Activated naive CD8-positive, alpha-beta T cell treated with anti-CD3 and anti-CD28 coated beads, Interleukin-2, amount 50 U/mL, for 24 hours (primary cell): ENCODE data around the gene RAD51AP1.
A peak's percentile ranks its signal among the peaks of the same experiment; 100 is the strongest.
"Not testable (repeated sequence)": the region's sequence is repeated elsewhere in the genome, so short reads cannot be mapped to it uniquely, and the experiment has no call there.

ENCODE experiments used
- ATAC-seq: fragments of 150-1000 bp; cut with Tn5 transposase; one replicate; pipeline ENCODE4 v1.10.0; 2021
- DNase-seq: peaks from one replicate; pipeline ENCODE4 v3.0.0; 2021
- H3K27ac Mint-ChIP-seq: one replicate; pipeline ENCODE4 v1.8.0; 2021; ENCODE audit warnings: mild to moderate bottlenecking, mixed read lengths
- H3K27me3 Mint-ChIP-seq: one replicate; pipeline ENCODE4 v1.8.0; 2021; ENCODE audit warnings: mixed read lengths
- H3K36me3 Mint-ChIP-seq: one replicate; pipeline ENCODE4 v1.8.0; 2021; ENCODE audit warnings: low read depth, mixed read lengths
- H3K4me1 Mint-ChIP-seq: one replicate; pipeline ENCODE4 v1.8.0; 2021; ENCODE audit warnings: mixed read lengths
- H3K4me3 Mint-ChIP-seq: one replicate; pipeline ENCODE4 v1.8.0; 2021; ENCODE audit warnings: mild to moderate bottlenecking, moderate library complexity, mixed read lengths
- H3K9me3 Mint-ChIP-seq: one replicate; pipeline ENCODE4 v1.8.0; 2021; ENCODE audit warnings: mixed read lengths

Gene RAD51AP1, protein sequence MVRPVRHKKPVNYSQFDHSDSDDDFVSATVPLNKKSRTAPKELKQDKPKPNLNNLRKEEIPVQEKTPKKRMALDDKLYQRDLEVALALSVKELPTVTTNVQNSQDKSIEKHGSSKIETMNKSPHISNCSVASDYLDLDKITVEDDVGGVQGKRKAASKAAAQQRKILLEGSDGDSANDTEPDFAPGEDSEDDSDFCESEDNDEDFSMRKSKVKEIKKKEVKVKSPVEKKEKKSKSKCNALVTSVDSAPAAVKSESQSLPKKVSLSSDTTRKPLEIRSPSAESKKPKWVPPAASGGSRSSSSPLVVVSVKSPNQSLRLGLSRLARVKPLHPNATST

GRCh38 chr12:4538207-4539160, at the start of gene RAD51AP1:
RAD51AP1 (plus strand) TSS chr12:4538890; CDS start chr12:4538940, 50 bp downstream.
- peak; percentile 94 for DNase-seq
- H3K36me3 Mint-ChIP-seq: peaks cover 7% of the 10 kb centered on the region
- H3K4me1 Mint-ChIP-seq: peaks cover 26% of the 10 kb centered on the region
- H3K27ac Mint-ChIP-seq: peak within 1 kb of the TSS; percentile 99
- ATAC-seq: peak; percentile 98
- peak within 1 kb of the TSS; percentile 97 for H3K4me3 Mint-ChIP-seq
- no peaks in the 10 kb centered on the region for H3K27me3 Mint-ChIP-seq
- no peaks in the 10 kb centered on the region for H3K9me3 Mint-ChIP-seq

GRCh38 chr12:4489556-4489955, 49.1 kb upstream of the RAD51AP1 start:
- DNase-seq (no peak), ATAC-seq (no peak)
- Mint-ChIP-seq H3K27ac (no peak overlapping the region), H3K4me3 (no peak overlapping the region), H3K4me1 (peaks cover 2% of the 10 kb centered on the region), H3K36me3 (peaks cover 17% of the 10 kb centered on the region), H3K27me3 (no peaks in the 10 kb centered on the region), H3K9me3 (no peaks in the 10 kb centered on the region)

DNA sequence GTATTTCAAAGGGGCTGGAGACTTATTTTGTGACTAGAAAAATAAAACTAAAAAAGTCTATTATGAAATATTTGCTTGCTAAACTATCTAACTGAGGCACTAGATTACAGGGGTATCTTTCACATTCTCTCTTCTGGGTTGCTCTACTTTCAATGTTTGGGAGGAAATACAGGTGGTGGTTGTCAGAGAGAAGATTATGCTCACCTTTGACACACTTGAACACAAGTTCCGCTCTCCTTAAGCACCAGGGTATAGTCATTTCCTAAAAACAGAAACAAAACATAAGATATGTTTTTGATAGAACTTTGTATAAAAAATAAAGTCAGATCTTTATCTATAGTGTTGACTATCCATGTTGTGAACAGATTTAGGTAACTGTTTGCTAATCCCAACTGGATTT, 47.7 kb upstream of the RAD51AP1 start:
- Mint-ChIP-seq H3K36me3 (peaks cover 18% of the 10 kb centered on the region), H3K9me3 (no peaks in the 10 kb centered on the region), H3K27ac (no peak overlapping the region), H3K27me3 (no peaks in the 10 kb centered on the region), H3K4me3 (no peak overlapping the region), H3K4me1 (peaks cover 3% of the 10 kb centered on the region)
- DNase-seq: no peak
- no peak for ATAC-seq

- Mint-ChIP-seq H3K36me3 (peaks cover 33% of the 10 kb centered on the region), H3K4me1 (peaks cover 12% of the 10 kb centered on the region), H3K27ac (no peak overlapping the region), H3K9me3 (no peaks in the 10 kb centered on the region), H3K27me3 (no peaks in the 10 kb centered on the region), H3K4me3 (no peak overlapping the region)
- peak; percentile 80 for ATAC-seq
- DNase-seq: no peak
Observed at GRCh38 chr12:4496145-4496838, 42.4 kb upstream of the RAD51AP1 start.

DNA sequence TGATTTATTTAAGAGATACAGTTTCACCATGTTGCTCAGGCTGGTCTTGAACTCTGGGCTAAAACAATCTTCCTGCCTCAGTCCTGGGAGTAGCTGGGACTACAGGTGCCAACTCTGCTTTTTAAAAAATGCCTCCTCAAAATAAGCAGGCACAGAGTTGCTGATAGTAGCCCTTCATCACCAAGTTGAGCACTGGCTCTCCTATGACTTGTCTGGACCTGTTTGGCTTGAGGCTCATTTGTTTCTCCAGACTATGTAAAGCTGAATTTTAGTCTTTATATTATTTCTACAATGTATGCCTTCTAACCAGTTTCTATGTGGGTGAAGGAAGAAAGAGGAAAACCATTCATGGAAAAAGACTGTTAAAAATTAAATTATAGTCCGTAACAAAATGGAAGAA, 39.5 kb upstream of the RAD51AP1 start:
- H3K27me3 Mint-ChIP-seq: no peaks in the 10 kb centered on the region
- ATAC-seq: no peak
- peaks cover 43% of the 10 kb centered on the region for H3K36me3 Mint-ChIP-seq
- no peak overlapping the region for H3K27ac Mint-ChIP-seq
- peaks cover 12% of the 10 kb centered on the region for H3K4me1 Mint-ChIP-seq
- no peak overlapping the region for H3K4me3 Mint-ChIP-seq
- no peaks in the 10 kb centered on the region for H3K9me3 Mint-ChIP-seq
- no peak for DNase-seq

GRCh38 chr12:4505376-4505986, 33.2 kb upstream of the RAD51AP1 start:
- Mint-ChIP-seq H3K27ac (no peak overlapping the region), H3K36me3 (peaks cover 20% of the 10 kb centered on the region), H3K27me3 (no peaks in the 10 kb centered on the region), H3K4me3 (no peak overlapping the region), H3K9me3 (no peaks in the 10 kb centered on the region), H3K4me1 (peaks cover 26% of the 10 kb centered on the region)
- DNase-seq (no peak), ATAC-seq (no peak)

- no peaks in the 10 kb centered on the region for H3K9me3 Mint-ChIP-seq
- peaks cover 26% of the 10 kb centered on the region for H3K4me1 Mint-ChIP-seq
- H3K4me3 Mint-ChIP-seq: no peak overlapping the region
- DNase-seq (no peak), ATAC-seq (no peak)
- peaks cover 17% of the 10 kb centered on the region for H3K36me3 Mint-ChIP-seq
- no peaks in the 10 kb centered on the region for H3K27me3 Mint-ChIP-seq
- no peak overlapping the region for H3K27ac Mint-ChIP-seq
Observed at GRCh38 chr12:4506430-4506829, 32.3 kb upstream of the RAD51AP1 start.

- peaks cover 17% of the 10 kb centered on the region for H3K36me3 Mint-ChIP-seq
- peaks cover 26% of the 10 kb centered on the region for H3K4me1 Mint-ChIP-seq
- H3K27me3 Mint-ChIP-seq: no peaks in the 10 kb centered on the region
- H3K4me3 Mint-ChIP-seq: peak overlapping the region; percentile 45
- peak overlapping the region; percentile 44 for H3K27ac Mint-ChIP-seq
- no peak for DNase-seq
- peak; percentile 99 for ATAC-seq
- H3K9me3 Mint-ChIP-seq: no peaks in the 10 kb centered on the region
Observed at GRCh38 chr12:4506870-4507269, 31.8 kb upstream of the RAD51AP1 start.

DNA sequence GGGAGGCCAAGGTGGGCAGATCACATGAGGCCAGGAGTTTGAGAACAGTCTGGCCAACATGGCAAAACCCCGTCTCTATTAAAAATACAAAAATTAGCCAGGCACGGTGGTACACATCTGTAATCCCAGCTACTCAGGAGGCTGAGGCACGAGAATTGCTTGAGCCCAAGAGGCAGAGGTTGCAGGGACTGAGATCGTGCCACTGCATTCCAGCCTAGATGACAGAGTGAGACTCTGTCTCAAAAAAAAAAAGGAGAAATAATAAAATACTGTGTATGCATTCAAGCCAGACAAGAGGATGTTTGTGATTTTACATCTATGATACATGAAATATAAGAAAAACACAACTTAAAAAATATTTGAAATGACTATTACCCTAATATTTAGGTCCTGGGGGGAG, 30.2 kb upstream of the RAD51AP1 start:
- not testable (repeated sequence) for DNase-seq, ATAC-seq, H3K9me3 Mint-ChIP-seq, H3K4me3 Mint-ChIP-seq, H3K27ac Mint-ChIP-seq, H3K27me3 Mint-ChIP-seq
- Mint-ChIP-seq H3K36me3 (peaks cover 13% of the 10 kb centered on the region), H3K4me1 (peaks cover 26% of the 10 kb centered on the region)

DNA sequence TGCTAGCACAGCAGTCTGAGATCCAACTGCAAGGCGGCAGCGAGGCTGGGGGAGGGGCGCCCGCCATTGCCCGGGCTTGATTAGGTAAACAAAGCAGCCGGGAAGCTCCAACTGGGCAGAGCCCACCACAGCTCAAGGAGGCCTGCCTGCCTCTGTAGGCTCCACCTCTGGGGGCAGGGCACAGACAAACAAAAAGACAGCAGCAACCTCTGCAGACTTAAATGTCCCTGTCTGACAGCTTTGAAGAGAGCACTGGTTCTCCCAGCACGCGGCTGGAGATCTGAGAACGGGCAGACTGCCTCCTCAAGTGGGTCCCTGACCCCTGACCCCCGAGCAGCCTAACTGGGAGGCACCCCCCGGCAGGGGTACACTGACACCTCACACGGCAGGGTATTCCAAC, 29.4 kb upstream of the RAD51AP1 start:
- H3K4me1 Mint-ChIP-seq: peaks cover 26% of the 10 kb centered on the region
- H3K36me3 Mint-ChIP-seq, ATAC-seq, H3K9me3 Mint-ChIP-seq, H3K4me3 Mint-ChIP-seq, H3K27ac Mint-ChIP-seq, H3K27me3 Mint-ChIP-seq, DNase-seq: not testable (repeated sequence)

GRCh38 chr12:4518106-4518728, 20.5 kb upstream of the RAD51AP1 start:
- peaks cover 23% of the 10 kb centered on the region for H3K36me3 Mint-ChIP-seq
- no peaks in the 10 kb centered on the region for H3K27me3 Mint-ChIP-seq
- DNase-seq (no peak), ATAC-seq (no peak)
- H3K4me1 Mint-ChIP-seq: no peaks in the 10 kb centered on the region
- H3K4me3 Mint-ChIP-seq: no peak overlapping the region
- H3K9me3 Mint-ChIP-seq: no peaks in the 10 kb centered on the region
- H3K27ac Mint-ChIP-seq: no peak overlapping the region

DNA sequence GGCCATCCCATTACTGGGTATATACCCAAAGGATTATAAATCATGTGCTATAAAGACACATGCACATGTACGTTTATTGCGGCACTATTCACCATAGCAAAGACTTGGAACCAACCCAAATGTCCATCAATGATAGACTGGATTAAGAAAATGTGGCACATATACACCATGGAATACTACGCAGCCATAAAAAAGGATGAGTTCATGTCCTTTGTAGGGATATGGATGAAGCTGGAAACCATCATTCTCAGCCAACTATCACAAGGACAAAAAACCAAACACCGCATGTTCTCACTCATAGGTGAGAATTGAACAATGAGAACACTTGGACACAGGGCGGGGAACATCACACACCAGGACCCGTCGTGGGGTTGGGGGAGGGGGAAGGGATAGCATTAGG, 15.2 kb upstream of the RAD51AP1 start:
- not testable (repeated sequence) for DNase-seq, H3K27ac Mint-ChIP-seq, H3K9me3 Mint-ChIP-seq, H3K4me1 Mint-ChIP-seq, H3K4me3 Mint-ChIP-seq, H3K27me3 Mint-ChIP-seq, ATAC-seq
- H3K36me3 Mint-ChIP-seq: peaks cover 16% of the 10 kb centered on the region

GRCh38 chr12:4526923-4527546, 11.7 kb upstream of the RAD51AP1 start:
- no peaks in the 10 kb centered on the region for H3K27me3 Mint-ChIP-seq
- peaks cover 3% of the 10 kb centered on the region for H3K4me1 Mint-ChIP-seq
- ATAC-seq (no peak), DNase-seq (no peak)
- no peaks in the 10 kb centered on the region for H3K9me3 Mint-ChIP-seq
- peaks cover 21% of the 10 kb centered on the region for H3K36me3 Mint-ChIP-seq
- no peak overlapping the region for H3K27ac Mint-ChIP-seq
- no peak overlapping the region for H3K4me3 Mint-ChIP-seq
